Calu3 (cell line): ENCODE data around the gene FOXJ1. TPM values are rescaled to one million over a fixed set of nuclear protein-coding genes. Genes with fewer than 3 reads are reported as not detected.

ENCODE experiments used
- BruUV-seq: library from RNA; stranded (reverse); fragments of 400-500 nt; replicated peaks from 2 replicates; lab custom pipeline; 2021; lab: Mats Ljungman, UMichigan
- CTCF ChIA-PET: fragments of 300-600 bp; sonication (Branson Sonifier 250); formaldehyde crosslinking; loops from one replicate; lab custom pipeline; 2022; ENCODE audit warnings: antibody characterized with exemption; lab: Charles Lee
- DNase-seq: peaks from one replicate; pipeline ENCODE4 v3.0.0; 2022
- H3K27ac Mint-ChIP-seq: one replicate; pipeline ENCODE4 v1.8.0; 2022; ENCODE audit warnings: mixed read lengths; ENCODE audit not compliant: unreplicated experiment
- H3K27me3 Mint-ChIP-seq: one replicate; pipeline ENCODE4 v1.8.0; 2022; ENCODE audit warnings: mixed read lengths; ENCODE audit not compliant: unreplicated experiment
- H3K36me3 Mint-ChIP-seq: one replicate; pipeline ENCODE4 v1.8.0; 2022; ENCODE audit warnings: mild to moderate bottlenecking, moderate library complexity, mixed read lengths; ENCODE audit not compliant: insufficient read depth, unreplicated experiment
- H3K4me1 Mint-ChIP-seq: one replicate; pipeline ENCODE4 v1.8.0; 2022; ENCODE audit warnings: mild to moderate bottlenecking, low read depth, mixed read lengths; ENCODE audit not compliant: unreplicated experiment
- H3K4me3 Mint-ChIP-seq: one replicate; pipeline ENCODE4 v1.8.0; 2022; ENCODE audit warnings: mild to moderate bottlenecking, low read depth, moderate library complexity, mixed read lengths; ENCODE audit not compliant: unreplicated experiment
- H3K9me3 Mint-ChIP-seq: one replicate; pipeline ENCODE4 v1.8.0; 2022; ENCODE audit warnings: low read depth, mixed read lengths; ENCODE audit not compliant: unreplicated experiment
- intact Hi-C: fragments of 100-400 bp; cut with micrococcal nuclease; formaldehyde crosslinking; loops from one replicate; pipeline ENCODE4 v1.10.0; 2022; ENCODE audit not compliant: unreplicated experiment
- total RNA-seq: library from RNA; stranded (reverse); gene quantifications from 2 replicates; pipeline ENCODE4 v1.2.3, GENCODE V29; 2022
- TF ChIP-seq, protein P1 (sequence below): fragments of 200-600 bp; IDR thresholded peaks from one replicate; pipeline ENCODE4 v1.8.0; 2022; ENCODE audit warnings: antibody characterized with exemption; ENCODE audit not compliant: unreplicated experiment

The FOXJ1 gene
- total RNA-seq, 1 experiment from 2014 or later = not detected

DNA sequence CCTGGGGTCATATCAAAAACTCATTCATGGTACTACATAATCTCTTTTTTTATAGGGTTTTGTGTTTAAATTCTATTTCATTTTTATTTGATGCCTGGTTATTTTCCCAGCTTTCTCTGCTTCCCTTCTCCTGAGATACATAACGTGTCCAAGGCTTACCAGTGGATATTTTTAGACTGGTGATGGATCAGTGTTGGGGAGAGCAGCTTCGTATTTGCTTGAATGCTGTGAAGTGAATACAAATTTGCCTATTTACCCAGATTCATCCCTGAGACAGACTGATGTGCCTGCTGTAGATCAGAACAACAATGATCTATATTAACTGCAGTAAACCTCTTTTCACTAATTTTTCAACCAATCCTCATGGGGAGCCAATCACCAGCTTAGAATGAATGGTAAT lies 43.2 kb upstream of the FOXJ1 start:
- CTCF ChIA-PET = interaction anchor here (0.7 to 1.2 kb wide), 2 partner anchors 61 to 375 kb away, joined by 3 to 6 read pairs; no protein-coding TSS in a partner anchor
- no peak for DNase-seq
- Mint-ChIP-seq H3K4me3 (no peak overlapping the region), H3K4me1 (no peaks in the 10 kb centered on the region), H3K36me3 (no peaks in the 10 kb centered on the region), H3K27me3 (no peaks in the 10 kb centered on the region), H3K27ac (no peak overlapping the region), H3K9me3 (no peaks in the 10 kb centered on the region)
- no TSS peak for BruUV-seq
- intact Hi-C loops = no loop called here
- TF ChIP-seq, protein P1, sequence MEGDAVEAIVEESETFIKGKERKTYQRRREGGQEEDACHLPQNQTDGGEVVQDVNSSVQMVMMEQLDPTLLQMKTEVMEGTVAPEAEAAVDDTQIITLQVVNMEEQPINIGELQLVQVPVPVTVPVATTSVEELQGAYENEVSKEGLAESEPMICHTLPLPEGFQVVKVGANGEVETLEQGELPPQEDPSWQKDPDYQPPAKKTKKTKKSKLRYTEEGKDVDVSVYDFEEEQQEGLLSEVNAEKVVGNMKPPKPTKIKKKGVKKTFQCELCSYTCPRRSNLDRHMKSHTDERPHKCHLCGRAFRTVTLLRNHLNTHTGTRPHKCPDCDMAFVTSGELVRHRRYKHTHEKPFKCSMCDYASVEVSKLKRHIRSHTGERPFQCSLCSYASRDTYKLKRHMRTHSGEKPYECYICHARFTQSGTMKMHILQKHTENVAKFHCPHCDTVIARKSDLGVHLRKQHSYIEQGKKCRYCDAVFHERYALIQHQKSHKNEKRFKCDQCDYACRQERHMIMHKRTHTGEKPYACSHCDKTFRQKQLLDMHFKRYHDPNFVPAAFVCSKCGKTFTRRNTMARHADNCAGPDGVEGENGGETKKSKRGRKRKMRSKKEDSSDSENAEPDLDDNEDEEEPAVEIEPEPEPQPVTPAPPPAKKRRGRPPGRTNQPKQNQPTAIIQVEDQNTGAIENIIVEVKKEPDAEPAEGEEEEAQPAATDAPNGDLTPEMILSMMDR = no peak

DNA sequence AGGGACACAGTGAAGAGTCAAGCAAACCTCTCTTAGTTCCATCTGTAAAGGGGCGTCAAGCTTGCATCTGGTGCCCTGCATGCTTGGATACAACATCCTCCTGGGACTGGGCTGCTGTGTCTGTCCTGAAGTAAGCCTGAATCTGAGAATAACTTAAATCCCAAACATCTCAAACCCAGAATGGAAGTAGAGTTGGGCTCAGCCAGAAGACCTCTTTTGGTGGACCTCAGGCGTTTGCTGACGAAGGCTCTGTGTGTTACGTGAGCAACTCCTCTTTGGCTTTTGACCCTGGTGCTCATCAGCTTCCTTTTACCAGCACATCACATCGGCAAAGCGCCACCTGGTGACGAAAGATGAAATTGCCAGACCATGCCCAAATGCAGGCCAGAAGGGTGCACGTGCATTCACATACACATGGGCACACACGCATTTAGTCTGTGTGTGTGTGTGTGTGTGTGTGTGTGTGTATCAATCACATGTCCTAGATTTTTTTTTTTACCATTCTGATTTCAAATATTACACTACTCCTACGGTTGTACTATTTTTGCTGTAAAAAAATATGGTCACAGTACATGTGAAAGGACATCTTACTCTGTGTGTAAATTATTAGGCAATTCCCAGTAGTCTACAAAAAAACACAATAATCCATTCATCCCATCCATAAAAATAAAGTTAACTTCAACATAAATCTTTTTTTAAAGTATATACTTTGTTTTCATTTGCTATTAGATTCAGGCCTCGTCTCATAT lies 41.1 kb upstream of the FOXJ1 start:
- H3K9me3 Mint-ChIP-seq = no peaks in the 10 kb centered on the region
- H3K4me3 Mint-ChIP-seq = no peak overlapping the region
- no peaks in the 10 kb centered on the region for H3K36me3 Mint-ChIP-seq
- CTCF ChIA-PET = interaction anchor here (0.6 to 1.5 kb wide), 17 partner anchors 9 to 191 kb away, joined by 3 to 22 read pairs (median 4); partner anchors contain the start of genes FOXJ1 and UBALD2
- BruUV-seq = no TSS peak
- H3K27ac Mint-ChIP-seq = no peak overlapping the region
- intact Hi-C loops = loop anchor here (2.0 kb wide), 1 partner anchor 61 kb away; no protein-coding TSS in a partner anchor
- TF ChIP-seq, protein P1 = peak; percentile 83
- no peaks in the 10 kb centered on the region for H3K27me3 Mint-ChIP-seq
- DNase-seq = peak; percentile 90
- H3K4me1 Mint-ChIP-seq = no peaks in the 10 kb centered on the region

DNA sequence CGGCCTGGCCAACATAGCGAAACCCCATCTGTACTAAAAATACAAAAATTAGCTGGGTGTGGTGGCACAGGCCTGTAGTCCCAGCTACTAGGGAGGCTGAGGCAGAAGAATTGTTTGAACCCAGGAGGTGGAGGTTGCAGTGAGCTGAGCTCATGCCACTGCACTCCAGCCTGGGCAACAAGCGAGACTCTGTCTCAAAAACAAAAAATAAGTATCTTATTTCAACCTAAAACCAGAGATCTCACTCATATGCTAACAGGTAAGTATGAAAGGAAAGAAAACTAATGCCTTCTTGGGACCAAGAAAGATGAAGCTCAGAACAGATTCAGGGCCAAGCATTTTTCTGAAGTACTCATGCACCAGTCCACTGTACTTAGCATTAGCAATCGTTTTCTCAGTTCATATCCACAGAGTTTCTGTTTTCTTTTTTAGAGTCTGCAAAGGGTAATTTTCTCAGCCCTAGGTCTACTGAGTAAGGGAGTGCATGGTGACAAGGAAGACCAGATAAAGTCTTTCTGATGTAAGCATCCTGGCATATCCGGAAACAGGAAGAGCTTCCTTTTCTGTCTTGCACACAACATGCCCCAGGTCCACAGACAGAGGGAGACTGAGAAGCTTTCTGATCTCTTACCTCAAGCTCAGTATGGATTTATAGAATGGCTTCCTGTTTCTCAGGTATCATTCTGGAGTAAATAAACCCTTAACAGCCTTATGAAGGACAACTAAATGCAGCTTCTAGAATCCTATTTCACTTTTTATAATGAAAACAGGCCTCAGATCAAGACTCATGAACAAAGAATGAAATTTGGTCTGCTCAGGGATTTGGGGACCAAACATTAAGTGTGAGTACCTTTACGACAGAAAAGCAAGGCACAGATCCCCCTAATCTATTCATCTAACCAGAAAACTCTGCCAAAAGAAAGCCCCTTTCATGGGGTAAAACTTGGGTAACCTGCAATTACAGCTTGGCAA lies 38.7 kb upstream of the FOXJ1 start:
- Mint-ChIP-seq H3K27ac (no peak overlapping the region), H3K27me3 (no peaks in the 10 kb centered on the region), H3K36me3 (no peaks in the 10 kb centered on the region), H3K4me3 (no peak overlapping the region), H3K9me3 (no peaks in the 10 kb centered on the region), H3K4me1 (no peaks in the 10 kb centered on the region)
- CTCF ChIA-PET = interaction anchor here (0.6 to 1.9 kb wide), 4 partner anchors 68 to 272 kb away, joined by 3 to 9 read pairs (median 3); no protein-coding TSS in a partner anchor
- intact Hi-C loops = no loop called here
- DNase-seq = no peak
- TF ChIP-seq, protein P1 = no peak
- BruUV-seq = no TSS peak

DNA sequence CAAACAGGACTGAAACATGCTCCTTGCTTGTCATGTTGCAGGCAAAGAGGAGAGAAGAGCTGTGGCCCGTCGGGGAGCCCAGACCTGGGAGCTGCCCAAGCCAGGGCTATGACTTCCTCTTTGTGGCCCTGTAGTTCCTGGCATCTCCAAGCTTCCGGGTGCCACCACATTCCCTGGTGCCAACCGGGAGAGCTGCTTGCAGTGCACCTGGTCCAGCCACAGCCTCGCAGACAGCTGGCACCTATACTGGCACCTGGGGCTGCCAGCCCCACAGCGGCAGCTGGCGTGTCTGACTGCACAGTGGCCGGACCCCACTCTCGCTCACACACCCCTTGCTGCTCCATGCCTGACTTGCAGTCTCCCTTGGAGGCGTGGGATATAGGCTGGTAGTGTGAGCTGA lies 37.1 kb upstream of the FOXJ1 start:
- H3K9me3 Mint-ChIP-seq = no peaks in the 10 kb centered on the region
- CTCF ChIA-PET = interaction anchor here (0.6 to 1.0 kb wide), 5 partner anchors 9 to 56 kb away, joined by 3 to 6 read pairs (median 3); no protein-coding TSS in a partner anchor
- TF ChIP-seq, protein P1 = no peak
- H3K27me3 Mint-ChIP-seq = no peaks in the 10 kb centered on the region
- H3K4me1 Mint-ChIP-seq = no peaks in the 10 kb centered on the region
- H3K4me3 Mint-ChIP-seq = no peak overlapping the region
- BruUV-seq = no TSS peak
- no peaks in the 10 kb centered on the region for H3K36me3 Mint-ChIP-seq
- no peak for DNase-seq
- no peak overlapping the region for H3K27ac Mint-ChIP-seq
- intact Hi-C loops = no loop called here
